Measurements from ENCODE around the gene EXT2. TPM values are rescaled to one million over a fixed set of nuclear protein-coding genes. Genes with fewer than 3 reads are reported as not detected.

The EXT2 gene
- total and polyA plus RNA-seq, 10 of the 15 experiments (the other 5 are each of a cell fraction or from before 2014, with no cell fraction given) = 3.8 to 31.4 (median 17.9) TPM

DNA sequence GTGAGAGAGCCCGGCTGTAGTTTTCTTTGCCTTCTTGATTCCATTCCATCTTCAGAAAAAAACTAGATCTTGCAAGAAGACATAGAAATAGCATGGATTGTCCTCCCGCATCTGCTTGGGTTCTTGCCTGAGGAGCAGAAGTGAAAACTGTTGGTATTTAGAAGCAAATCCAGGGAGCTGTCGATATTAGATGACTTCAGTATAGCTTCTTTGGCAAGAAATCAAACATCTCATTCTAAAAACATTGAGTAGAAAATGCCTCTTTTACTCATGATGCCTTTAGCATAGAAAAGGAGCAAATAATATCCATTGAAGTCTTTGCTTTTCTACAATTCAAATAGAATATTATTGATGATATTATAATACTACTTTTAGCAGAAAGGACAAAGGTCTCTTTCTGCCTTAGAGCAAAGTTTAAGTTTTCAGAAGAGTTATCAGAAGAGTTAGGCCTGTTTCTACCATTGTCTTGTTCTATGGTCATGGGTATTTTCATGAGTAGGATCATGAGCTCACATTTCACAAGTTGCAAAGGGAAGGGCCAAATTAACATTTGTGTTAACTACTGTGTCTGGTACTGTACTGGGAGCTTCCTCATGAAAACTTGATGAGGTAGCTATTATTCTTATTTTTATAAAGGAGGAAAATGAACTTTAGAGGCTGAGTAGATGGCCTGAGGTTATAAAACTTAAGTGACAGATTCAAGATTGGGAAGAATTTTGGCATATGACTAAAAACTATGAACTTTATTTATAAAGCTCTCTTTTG lies 49.7 kb downstream of the EXT2 start (continued):
- TF ChIP-seq ATF2 (IDR thresholded peaks at IDR 0.05; ENCODE audit: low read length) = no peak
- TF ChIP-seq, protein P1, sequence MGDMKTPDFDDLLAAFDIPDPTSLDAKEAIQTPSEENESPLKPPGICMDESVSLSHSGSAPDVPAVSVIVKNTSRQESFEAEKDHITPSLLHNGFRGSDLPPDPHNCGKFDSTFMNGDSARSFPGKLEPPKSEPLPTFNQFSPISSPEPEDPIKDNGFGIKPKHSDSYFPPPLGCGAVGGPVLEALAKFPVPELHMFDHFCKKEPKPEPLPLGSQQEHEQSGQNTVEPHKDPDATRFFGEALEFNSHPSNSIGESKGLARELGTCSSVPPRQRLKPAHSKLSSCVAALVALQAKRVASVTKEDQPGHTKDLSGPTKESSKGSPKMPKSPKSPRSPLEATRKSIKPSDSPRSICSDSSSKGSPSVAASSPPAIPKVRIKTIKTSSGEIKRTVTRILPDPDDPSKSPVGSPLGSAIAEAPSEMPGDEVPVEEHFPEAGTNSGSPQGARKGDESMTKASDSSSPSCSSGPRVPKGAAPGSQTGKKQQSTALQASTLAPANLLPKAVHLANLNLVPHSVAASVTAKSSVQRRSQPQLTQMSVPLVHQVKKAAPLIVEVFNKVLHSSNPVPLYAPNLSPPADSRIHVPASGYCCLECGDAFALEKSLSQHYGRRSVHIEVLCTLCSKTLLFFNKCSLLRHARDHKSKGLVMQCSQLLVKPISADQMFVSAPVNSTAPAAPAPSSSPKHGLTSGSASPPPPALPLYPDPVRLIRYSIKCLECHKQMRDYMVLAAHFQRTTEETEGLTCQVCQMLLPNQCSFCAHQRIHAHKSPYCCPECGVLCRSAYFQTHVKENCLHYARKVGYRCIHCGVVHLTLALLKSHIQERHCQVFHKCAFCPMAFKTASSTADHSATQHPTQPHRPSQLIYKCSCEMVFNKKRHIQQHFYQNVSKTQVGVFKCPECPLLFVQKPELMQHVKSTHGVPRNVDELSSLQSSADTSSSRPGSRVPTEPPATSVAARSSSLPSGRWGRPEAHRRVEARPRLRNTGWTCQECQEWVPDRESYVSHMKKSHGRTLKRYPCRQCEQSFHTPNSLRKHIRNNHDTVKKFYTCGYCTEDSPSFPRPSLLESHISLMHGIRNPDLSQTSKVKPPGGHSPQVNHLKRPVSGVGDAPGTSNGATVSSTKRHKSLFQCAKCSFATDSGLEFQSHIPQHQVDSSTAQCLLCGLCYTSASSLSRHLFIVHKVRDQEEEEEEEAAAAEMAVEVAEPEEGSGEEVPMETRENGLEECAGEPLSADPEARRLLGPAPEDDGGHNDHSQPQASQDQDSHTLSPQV (IDR thresholded peaks at IDR 0.05) = no peak
- TF ChIP-seq EP300 (IDR thresholded peaks at IDR 0.05; ENCODE audit: borderline replicate concordance in 1 of 2, control insufficient read depth in 1 of 2, low read depth in 2 of 2, low read length in 2 of 2) = no peak
- no peak for TF ChIP-seq POLR2AphosphoS5 (IDR thresholded peaks at IDR 0.05; ENCODE audit: low read length)
- no peak for TF ChIP-seq WRNIP1 (IDR thresholded peaks at IDR 0.05; ENCODE audit: borderline replicate concordance, low read depth, low read length)
- no peak for TF ChIP-seq NFXL1 (IDR thresholded peaks at IDR 0.05; ENCODE audit: borderline replicate concordance)
- TF ChIP-seq BACH1 (IDR thresholded peaks at IDR 0.05; ENCODE audit: borderline replicate concordance) = no peak
- TF ChIP-seq, protein P2, sequence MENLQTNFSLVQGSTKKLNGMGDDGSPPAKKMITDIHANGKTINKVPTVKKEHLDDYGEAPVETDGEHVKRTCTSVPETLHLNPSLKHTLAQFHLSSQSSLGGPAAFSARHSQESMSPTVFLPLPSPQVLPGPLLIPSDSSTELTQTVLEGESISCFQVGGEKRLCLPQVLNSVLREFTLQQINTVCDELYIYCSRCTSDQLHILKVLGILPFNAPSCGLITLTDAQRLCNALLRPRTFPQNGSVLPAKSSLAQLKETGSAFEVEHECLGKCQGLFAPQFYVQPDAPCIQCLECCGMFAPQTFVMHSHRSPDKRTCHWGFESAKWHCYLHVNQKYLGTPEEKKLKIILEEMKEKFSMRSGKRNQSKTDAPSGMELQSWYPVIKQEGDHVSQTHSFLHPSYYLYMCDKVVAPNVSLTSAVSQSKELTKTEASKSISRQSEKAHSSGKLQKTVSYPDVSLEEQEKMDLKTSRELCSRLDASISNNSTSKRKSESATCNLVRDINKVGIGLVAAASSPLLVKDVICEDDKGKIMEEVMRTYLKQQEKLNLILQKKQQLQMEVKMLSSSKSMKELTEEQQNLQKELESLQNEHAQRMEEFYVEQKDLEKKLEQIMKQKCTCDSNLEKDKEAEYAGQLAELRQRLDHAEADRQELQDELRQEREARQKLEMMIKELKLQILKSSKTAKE (IDR thresholded peaks at IDR 0.05; ENCODE audit: low read depth, poor library complexity, severe bottlenecking) = no peak
- TF ChIP-seq DPF2 (IDR thresholded peaks at IDR 0.05) = no peak
- TF ChIP-seq POLR2A (IDR thresholded peaks at IDR 0.05; ENCODE audit: low read depth, low read length) = no peak

All from GM12878 (cell line).